Measurements from ENCODE around the gene CXCL10.
"Not testable (repeated sequence)": the region's sequence is repeated elsewhere in the genome, so short reads cannot be mapped to it uniquely, and the experiment has no call there.

Gene CXCL10

GRCh38 chr4:76024065-76024464 lies 768 bp upstream of the CXCL10 start:
- DNase-seq (ENCODE audit: low spot score) = no peak

GRCh38 chr4:76022677-76023076 lies 620 bp downstream of the CXCL10 start:
- no peak for DNase-seq (ENCODE audit: low spot score)

DNA sequence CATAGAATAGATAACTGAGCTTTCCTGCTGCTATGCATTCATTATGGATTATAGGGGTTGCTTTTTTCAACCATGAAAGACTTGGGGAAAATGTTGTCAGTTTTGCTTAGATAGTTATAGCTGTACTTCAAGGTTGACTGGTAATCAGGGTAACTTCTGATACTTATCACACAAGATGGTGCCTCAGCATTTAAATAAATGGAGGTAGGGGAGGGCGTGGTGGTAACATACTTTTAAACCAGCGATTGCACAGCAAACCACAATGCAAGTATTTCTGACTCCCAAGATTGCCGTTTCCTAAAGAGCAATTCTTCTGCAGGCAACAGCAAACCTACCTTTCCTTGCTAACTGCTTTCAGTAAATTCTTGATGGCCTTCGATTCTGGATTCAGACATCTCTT lies 1.3 kb downstream of the CXCL10 start:
- DNase-seq (ENCODE audit: low spot score) = no peak

GRCh38 chr4:76017056-76017686 lies 6.1 kb downstream of the CXCL10 start:
- DNase-seq (ENCODE audit: low spot score) = no peak

- no peak for DNase-seq (ENCODE audit: low spot score)
Measured at GRCh38 chr4:76016393-76016792, 6.9 kb downstream of the CXCL10 start.

DNA sequence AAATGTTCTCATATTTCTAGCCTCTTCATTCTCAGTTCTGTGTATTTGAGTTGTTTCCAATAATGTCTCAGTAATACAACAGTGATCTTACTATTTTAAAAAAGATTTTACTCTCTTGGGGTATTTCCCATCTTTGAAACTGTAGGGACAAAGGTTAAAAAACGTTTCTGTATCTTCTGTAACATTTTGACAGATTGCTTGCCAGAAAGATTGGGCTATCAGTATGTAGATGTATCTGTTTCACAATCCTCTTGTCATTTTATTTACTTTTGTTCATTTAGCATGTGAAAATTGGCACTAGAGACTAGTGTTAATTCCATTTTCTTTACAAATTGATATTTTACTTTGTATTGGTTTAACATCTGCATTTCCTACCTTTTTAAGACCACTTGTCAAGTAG lies 9.8 kb downstream of the CXCL10 start:
- no peak for DNase-seq (ENCODE audit: low spot score)

- DNase-seq (ENCODE audit: low spot score) = peak; percentile 16
Measured at GRCh38 chr4:76012388-76012801, 10.9 kb downstream of the CXCL10 start.

- DNase-seq (ENCODE audit: low spot score) = peak; percentile 79
Measured at GRCh38 chr4:76011700-76012387, 11.5 kb downstream of the CXCL10 start.

- no peak for DNase-seq (ENCODE audit: low spot score)
Measured at GRCh38 chr4:76011018-76011670, 12.2 kb downstream of the CXCL10 start.

- no peak for DNase-seq (ENCODE audit: low spot score)
Measured at GRCh38 chr4:76010576-76010975, 12.7 kb downstream of the CXCL10 start.

- no peak for DNase-seq (ENCODE audit: low spot score)
Measured at GRCh38 chr4:76009311-76009710, 14.0 kb downstream of the CXCL10 start.

DNA sequence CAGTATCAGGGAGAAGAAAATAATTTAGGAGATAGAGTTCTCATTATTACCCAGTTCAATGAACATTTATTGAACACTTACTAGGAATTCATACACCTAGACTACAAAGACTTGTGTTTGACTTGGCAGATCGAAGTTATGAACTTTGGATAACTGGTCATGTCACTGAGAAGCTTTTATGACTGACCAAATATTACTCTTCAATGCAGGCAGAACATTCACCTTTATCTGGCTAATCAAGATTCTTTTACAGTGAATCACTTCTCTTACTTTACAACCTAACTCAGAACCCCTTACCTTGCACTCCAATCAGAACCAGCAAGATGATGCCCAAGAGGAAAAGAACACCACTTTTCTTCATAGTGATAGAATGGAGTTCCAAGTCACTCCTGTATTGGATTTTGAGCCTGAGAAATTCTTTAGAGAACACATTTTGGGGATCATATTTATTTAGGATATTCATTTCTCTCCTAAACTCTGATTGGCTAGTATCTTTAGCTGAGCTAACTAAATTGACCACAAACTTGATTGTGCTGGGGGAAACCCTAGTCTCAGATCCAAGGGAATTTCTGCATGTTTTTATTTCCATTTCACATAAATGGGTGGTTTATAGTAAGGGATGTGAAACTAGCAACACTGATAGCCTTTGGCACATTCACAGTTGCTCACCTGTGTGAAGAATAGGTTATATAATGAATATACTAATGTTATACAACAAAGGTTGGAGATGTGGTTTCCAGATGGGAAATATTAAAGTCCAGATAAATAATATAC lies 16.0 kb downstream of the CXCL10 start, which contains the start of gene CXCL9:
CXCL9 (minus strand) TSS at position 421 of the 774 bp plus-strand sequence; CDS start at position 361, 60 bp downstream.
- no peak for DNase-seq (ENCODE audit: low spot score)

DNA sequence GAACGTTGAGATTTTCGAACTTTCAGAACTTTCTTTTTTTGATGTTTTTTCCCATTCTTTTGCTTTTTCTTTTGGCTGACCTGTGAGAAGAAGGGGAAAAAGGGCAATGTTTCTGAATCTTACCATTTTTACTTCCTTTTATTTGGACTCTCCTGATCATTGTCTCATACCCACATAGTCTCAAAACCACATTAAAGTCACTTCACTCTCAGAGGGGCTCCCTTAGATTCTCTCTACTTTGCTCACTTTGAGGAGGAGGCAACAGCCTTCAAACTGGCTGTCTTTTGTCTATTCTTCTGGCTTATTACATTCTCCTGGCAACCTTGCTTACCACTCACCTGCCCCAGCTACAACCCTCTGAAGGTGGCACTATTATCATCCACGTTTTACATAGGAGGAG lies 19.7 kb downstream of the CXCL10 start:
- no peak for DNase-seq (ENCODE audit: low spot score)

DNA sequence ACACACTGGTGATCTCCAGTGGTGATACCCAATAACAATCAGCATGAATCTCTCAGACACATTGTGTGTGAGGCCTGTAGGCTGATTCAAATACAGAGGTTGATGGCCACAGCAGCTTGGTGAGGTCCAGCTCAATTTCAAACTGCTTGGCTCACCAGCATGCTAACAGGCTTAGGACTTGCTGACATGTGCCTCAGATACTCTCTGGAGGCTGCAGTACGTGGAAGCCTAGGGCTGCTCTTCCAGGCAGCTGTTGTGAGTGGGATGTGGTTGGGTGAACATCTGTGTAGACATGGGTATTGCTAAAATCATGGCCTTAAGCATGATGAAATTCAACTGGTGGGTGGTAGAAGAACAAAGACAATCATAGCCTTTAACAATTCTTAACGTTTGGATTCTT lies 20.3 kb downstream of the CXCL10 start:
- no peak for DNase-seq (ENCODE audit: low spot score)

- no peak for DNase-seq (ENCODE audit: low spot score)
Measured at GRCh38 chr4:76002176-76002575, 21.1 kb downstream of the CXCL10 start.

GRCh38 chr4:76001700-76002099 lies 21.6 kb downstream of the CXCL10 start:
- no peak for DNase-seq (ENCODE audit: low spot score)

GRCh38 chr4:76000279-76000678 lies 23.0 kb downstream of the CXCL10 start:
- no peak for DNase-seq (ENCODE audit: low spot score)

GRCh38 chr4:75998525-75999147 lies 24.7 kb downstream of the CXCL10 start:
- DNase-seq (ENCODE audit: low spot score) = not testable (repeated sequence)

DNA sequence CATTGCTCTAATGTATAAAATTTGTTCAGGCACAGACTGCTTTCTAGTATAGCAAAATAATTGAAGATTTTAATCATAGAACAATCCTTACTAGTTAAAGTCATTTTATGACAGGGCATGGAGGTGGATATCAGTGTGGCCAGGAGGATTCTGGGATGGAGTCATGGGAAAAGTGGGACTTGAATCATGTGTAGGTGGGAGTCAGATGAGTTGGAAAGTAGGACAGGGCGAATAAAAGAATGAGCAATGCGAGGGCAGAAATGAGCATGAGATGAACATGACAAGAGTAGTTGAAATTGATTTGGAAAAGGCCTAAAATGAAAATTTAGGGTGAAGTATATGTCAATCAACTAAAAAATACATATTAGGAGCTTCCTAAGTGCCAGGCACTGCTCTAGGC lies 25.4 kb downstream of the CXCL10 start:
- DNase-seq (ENCODE audit: low spot score) = no peak

DNA sequence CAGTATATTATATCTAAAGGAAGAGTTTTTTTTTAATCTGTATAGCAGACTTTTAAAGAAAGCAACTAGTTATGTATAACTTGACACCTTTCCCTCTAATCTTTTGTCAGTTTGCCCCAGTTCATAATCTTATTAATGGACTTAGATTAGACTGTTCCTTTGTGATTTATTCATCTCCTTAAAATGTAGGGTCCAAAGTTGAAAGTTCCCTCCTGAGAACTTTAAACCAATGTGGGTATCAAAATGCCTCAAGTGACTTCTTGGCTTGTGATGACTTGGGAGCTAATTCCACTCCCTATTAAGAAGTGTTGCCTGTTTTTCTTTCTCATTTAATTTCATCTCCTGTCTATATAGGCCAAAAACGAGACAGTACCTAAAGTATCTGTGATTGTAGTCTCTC lies 26.2 kb downstream of the CXCL10 start:
- no peak for DNase-seq (ENCODE audit: low spot score)

DNA sequence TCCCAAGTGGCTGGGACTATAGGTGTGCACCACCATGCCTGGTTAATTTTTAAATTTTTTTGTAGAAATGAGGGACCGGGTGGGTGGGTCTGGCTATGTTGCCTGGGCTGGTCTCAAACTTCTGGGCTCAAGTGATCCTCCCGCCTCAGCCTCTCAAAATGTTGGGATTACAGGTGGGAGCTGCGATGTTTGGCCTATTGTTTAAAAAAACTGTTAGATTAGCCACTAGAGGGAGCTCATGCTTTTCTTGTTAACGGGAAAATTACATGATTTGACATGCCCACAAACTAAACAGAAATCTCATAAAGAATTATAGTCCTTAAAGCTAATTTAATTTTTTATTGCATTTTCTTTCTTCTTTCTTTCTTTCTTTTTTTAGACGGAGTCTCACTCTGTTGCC lies 27.6 kb downstream of the CXCL10 start:
- DNase-seq (ENCODE audit: low spot score) = peak; percentile 67

- DNase-seq (ENCODE audit: low spot score) = no peak
Measured at GRCh38 chr4:75992462-75992861, 30.8 kb downstream of the CXCL10 start.
